ENCODE data around the gene DCUN1D2. TPM values are rescaled to one million over a fixed set of nuclear protein-coding genes. Genes with fewer than 3 reads are reported as not detected.

DCUN1D2 gene
- total and polyA plus RNA-seq, 10 of the 15 experiments (the other 5 are each of a cell fraction or from before 2014, with no cell fraction given) = 2.5 to 23.6 (median 9.3) TPM

GRCh38 chr13:113508521-113509254 is 18.2 kb upstream of the DCUN1D2 start (continued):
- TF ChIP-seq ATF2 (IDR thresholded peaks at IDR 0.05; ENCODE audit: low read length) (no peak), EP300 (IDR thresholded peaks at IDR 0.05; ENCODE audit: borderline replicate concordance in 1 of 2, control insufficient read depth in 1 of 2, low read depth in 2 of 2, low read length in 2 of 2) (no peak), ZNF592 (IDR thresholded peaks at IDR 0.05) (no peak)

GRCh38 chr13:113507505-113508345 is 17.2 kb upstream of the DCUN1D2 start:
- no peak for ATAC-seq
- 84% methylated on average over 21 of the region's 21 CpGs for WGBS (ENCODE audit: insufficient coverage, insufficient replicate concordance, low lambda C conversion rate, missing lambda C conversion rate)
- CTCF ChIA-PET = no interaction called here
- RAD21 ChIA-PET (ENCODE audit: unreplicated experiment) = no interaction called here
- Histone ChIP-seq H3K27me3 (replicated peaks in 1 of 2; ENCODE audit: control insufficient read depth in 2 of 2, insufficient read depth in 2 of 2, low read length in 1 of 2) (no peaks in the 10 kb centered on the region), H3K27ac (ENCODE audit: control insufficient read depth, insufficient read depth) (no peak overlapping the region), H3K9ac (ENCODE audit: control insufficient read depth, insufficient read depth, low read length) (no peak overlapping the region), H2AFZ (ENCODE audit: control insufficient read depth, low read depth, low read length) (no peak overlapping the region), H3K9me3 (replicated peaks; ENCODE audit: control insufficient read depth, insufficient read depth, low read length) (no peaks in the 10 kb centered on the region), H3K4me3 (no peak overlapping the region), H4K20me1 (ENCODE audit: control insufficient read depth, insufficient read depth) (no peaks in the 10 kb centered on the region), H3K79me2 (ENCODE audit: control insufficient read depth, insufficient read depth, low read length) (no peaks in the 10 kb centered on the region), H3K36me3 (ENCODE audit: control insufficient read depth in 2 of 2, insufficient read depth in 2 of 2, low read length in 1 of 2) (peaks cover 2 to 7% of the 10 kb centered on the region in 2 experiments), H3K4me2 (ENCODE audit: control insufficient read depth, insufficient read depth) (no peak overlapping the region), H3K4me1 (ENCODE audit: control insufficient read depth, insufficient read depth, low read length) (no peaks in the 10 kb centered on the region)
- no peak for DNase-seq (ENCODE audit: low read depth, low spot score)
- no peak for FAIRE-seq
- POLR2A ChIA-PET = no interaction called here
- BruUV-seq (replicated peaks) = no TSS peak
- SMC1A ChIA-PET (ENCODE audit: uncharacterized antibody, unreplicated experiment) = no interaction called here
- in situ Hi-C loops (cut with MboI) (no loop called here), intact Hi-C loops (cut with micrococcal nuclease; ENCODE audit: unreplicated experiment) (no loop called here)
- TF ChIP-seq IKZF1 (conservative IDR thresholded peaks at IDR 0.05) (no peak), SREBF2 (IDR thresholded peaks at IDR 0.05; ENCODE audit: low read length) (no peak), NR2F1 (conservative IDR thresholded peaks at IDR 0.05) (no peak), YBX1 (IDR thresholded peaks at IDR 0.05) (no peak), ZBTB40 (IDR thresholded peaks at IDR 0.05; ENCODE audit: borderline replicate concordance) (no peak), CEBPB (IDR thresholded peaks at IDR 0.05; ENCODE audit: borderline replicate concordance in 1 of 2, low read depth in 2 of 2, low read length in 2 of 2) (no peak), ZNF207 (IDR thresholded peaks at IDR 0.05; ENCODE audit: borderline replicate concordance) (no peak)
